Rectal smooth muscle tissue (tissue), 1 donor: ENCODE data around the gene DPF1.

Experiments used
- H3K27ac ChIP-seq: one replicate; pipeline ENCODE4 v1.7.0; 2013; ENCODE audit warnings: low read depth, low read length, inconsistent platforms
- H3K27me3 ChIP-seq: one replicate; pipeline ENCODE4 v1.7.0; 2013; ENCODE audit warnings: low read length; ENCODE audit not compliant: control insufficient read depth, insufficient read depth
- H3K36me3 ChIP-seq: one replicate; pipeline ENCODE4 v1.7.0; 2013; ENCODE audit warnings: low read length; ENCODE audit not compliant: control insufficient read depth, insufficient read depth
- H3K4me1 ChIP-seq: one replicate; pipeline ENCODE4 v1.7.0; 2013; ENCODE audit warnings: low read length; ENCODE audit not compliant: control insufficient read depth, insufficient read depth
- H3K4me3 ChIP-seq: one replicate; pipeline ENCODE4 v1.7.0; 2013; ENCODE audit warnings: low read length
- H3K9ac ChIP-seq: one replicate; pipeline ENCODE4 v1.7.0; 2013; ENCODE audit warnings: low read length

Gene DPF1

DNA sequence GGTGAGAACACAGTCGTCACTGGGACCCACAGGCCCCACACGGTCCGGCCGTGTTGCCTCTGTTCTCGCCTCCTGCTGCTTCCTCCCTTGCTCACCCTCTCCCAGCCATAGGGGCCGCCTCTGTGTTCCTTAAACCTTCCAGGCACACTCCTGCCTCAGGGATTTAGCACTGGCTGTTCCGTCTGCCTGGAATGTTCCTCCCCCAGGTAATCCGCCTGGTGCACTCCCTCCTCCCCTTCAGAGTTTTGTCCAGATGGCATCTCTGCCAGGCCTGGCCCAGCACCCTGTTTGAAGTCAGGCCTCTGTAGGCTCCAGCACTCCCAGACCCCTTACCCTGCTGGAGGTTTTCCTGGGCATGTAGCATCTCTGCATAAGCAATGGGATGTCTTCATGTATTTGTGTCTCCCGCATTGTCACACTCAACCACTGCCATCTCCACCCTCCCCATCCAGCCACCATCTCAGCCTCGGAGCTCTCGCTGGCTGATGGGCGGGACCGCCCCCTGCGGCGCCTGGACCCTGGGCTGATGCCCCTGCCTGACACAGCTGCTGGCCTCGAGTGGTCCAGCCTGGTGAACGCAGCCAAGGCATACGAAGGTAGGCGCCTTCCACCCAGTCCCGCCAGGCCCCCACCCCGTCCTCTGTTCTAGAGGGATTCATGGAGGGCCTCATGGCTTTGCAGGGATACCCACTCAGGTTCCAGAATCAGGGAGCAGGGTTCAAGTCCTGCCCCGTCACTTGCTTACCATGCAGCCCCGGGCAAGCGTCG is 25.9 kb downstream of the DPF1 start:
- H3K4me3 ChIP-seq: no peak overlapping the region
- peaks cover 5% of the 10 kb centered on the region for H3K36me3 ChIP-seq
- no peaks in the 10 kb centered on the region for H3K27me3 ChIP-seq
- no peak overlapping the region for H3K27ac ChIP-seq
- H3K9ac ChIP-seq: no peak overlapping the region
- H3K4me1 ChIP-seq: no peaks in the 10 kb centered on the region

DNA sequence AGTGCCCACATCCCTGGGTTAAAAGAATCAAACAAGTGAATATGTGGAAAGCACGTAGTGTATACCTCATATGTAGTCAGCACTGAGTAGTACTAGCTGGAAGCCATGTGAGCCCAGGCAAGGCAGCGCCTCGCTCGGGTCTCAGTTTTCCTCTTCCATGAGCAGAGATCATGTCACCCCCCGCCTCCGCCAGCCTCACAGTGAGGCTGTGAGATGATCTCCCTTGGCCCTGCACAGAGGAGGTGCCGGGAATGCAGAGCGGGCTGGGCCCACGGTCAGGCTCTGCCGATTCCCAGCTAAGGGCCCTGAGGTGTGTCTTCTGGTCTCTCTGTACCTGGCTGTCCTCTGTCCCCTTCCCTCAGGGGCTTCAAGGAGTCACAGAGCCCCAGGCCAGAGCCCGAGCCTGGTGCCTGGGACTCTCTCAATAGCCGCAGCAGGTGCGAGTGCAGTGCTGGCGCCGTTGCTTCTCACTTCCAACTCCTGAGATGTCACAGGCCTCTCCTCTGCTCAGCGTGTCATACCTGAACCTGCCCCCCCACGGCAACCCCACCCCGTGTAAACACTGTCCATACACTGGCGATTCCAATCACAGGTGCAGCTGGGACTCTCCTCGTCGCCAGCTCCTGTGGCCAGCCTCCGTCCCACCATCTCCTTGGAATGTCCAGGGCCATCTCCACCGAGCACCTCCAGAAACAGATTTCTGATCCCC is 26.9 kb downstream of the DPF1 start:
- Histone ChIP-seq H3K4me1 (no peaks in the 10 kb centered on the region), H3K9ac (no peak overlapping the region), H3K4me3 (no peak overlapping the region), H3K27me3 (no peaks in the 10 kb centered on the region), H3K27ac (no peak overlapping the region), H3K36me3 (peaks cover 3% of the 10 kb centered on the region)

DNA sequence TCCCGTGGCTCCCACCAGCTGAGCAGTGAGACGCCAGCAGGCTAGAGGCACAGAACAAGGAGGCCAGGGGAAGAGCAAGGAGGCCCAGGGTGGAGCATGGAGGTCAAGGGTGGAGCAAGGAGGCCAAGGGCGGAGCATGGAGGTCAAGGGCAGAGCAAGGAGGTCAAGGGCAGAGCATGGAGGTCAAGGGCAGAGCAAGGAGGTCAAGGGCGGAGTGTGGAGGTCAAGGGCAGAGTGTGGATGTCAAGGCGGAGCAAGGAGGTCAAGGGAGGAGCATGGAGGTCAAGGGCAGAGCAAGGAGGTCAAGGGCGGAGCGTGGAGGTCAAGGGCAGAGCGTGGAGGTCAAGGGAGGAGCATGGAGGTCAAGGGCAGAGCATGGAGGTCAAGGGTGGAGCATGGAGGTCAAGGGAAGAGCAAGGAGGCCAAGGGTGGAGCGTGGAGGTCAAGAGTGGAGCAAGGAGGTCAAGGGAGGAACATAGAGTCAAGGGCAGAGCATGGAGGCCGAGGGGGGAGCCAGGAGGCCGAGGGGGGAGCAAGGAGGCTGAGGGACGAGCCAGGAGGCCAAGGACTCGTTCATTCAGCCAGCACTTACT is 27.7 kb downstream of the DPF1 start:
- no peaks in the 10 kb centered on the region for H3K27me3 ChIP-seq
- H3K27ac ChIP-seq: no peak overlapping the region
- no peak overlapping the region for H3K9ac ChIP-seq
- H3K4me1 ChIP-seq: no peaks in the 10 kb centered on the region
- no peak overlapping the region for H3K4me3 ChIP-seq
- H3K36me3 ChIP-seq: peaks cover 3% of the 10 kb centered on the region

DNA sequence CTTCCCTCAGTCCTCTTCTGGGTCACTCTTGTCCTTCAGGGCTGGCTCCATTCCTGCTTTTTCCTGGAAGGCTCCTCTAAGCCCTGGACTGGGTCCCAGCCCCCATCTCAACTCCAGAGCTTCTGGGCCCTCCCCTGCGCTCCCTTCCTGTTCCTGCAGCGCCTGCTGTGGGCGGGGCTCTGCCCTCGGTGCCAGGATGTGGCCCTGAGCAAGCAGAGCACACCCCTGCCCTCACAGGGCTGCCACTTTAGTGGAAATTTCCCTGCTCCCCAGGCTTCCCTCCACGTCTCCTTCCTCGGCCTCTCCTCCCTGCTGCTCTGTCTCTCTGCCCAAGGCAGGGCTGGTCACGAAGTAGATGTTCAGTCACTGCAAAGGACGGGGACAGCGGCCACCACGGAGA is 28.8 kb downstream of the DPF1 start:
- Histone ChIP-seq H3K9ac (no peak overlapping the region), H3K27ac (no peak overlapping the region), H3K4me3 (no peak overlapping the region), H3K27me3 (no peaks in the 10 kb centered on the region), H3K36me3 (peaks cover 3% of the 10 kb centered on the region), H3K4me1 (no peaks in the 10 kb centered on the region)

DNA sequence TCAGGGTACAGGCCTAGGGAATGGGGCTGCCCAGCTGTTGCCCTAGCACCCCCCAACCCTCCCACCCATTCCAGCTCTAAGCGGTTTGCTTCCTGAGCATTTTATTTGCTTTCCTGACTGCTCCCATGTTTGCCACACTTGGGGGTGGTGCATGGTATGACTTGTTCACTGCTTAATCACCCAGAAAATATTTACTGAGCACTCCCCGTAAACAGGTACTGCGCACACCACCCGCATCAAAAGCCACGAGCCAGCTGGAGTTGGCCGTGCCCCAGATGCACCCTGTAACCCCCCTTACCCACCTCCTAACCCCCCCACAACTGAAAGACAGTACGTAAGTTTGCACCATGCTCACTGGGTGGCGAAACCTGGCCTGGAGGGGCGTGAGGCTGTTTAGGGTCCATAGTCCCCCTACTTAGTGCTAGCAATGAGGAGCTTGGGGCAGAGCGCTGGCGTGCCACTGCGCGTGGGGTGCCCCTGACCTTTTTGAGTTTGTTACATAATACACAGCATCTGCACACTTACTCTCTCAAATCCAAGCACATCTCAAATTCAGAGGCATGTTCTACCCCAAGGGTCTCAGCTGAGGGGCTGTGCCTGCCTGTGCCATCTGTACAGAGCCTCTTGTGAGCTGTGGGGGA is 29.8 kb downstream of the DPF1 start:
- Histone ChIP-seq H3K4me1 (no peaks in the 10 kb centered on the region), H3K27me3 (no peaks in the 10 kb centered on the region), H3K9ac (no peak overlapping the region), H3K4me3 (no peak overlapping the region), H3K27ac (no peak overlapping the region), H3K36me3 (peaks cover 6% of the 10 kb centered on the region)

DNA sequence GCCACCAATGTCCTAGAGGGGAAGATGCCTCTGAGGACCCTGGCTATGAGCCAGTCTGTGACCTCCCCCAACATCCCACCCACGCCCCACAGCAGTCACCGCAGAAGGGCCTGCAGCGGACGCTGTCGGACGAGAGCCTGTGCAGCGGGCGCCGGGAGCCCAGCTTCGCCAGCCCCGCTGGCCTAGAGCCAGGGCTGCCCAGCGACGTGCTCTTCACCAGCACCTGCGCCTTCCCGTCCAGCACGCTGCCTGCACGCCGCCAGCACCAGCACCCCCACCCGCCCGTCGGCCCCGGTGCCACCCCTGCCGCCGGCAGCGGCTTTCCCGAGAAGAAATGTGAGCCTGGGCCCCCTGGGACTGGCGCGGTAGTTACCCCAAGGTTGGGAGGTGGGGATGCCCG is 30.6 kb downstream of the DPF1 start:
- Histone ChIP-seq H3K27me3 (no peaks in the 10 kb centered on the region), H3K4me1 (no peaks in the 10 kb centered on the region), H3K4me3 (no peak overlapping the region), H3K9ac (no peak overlapping the region), H3K27ac (no peak overlapping the region), H3K36me3 (peaks cover 6% of the 10 kb centered on the region)

DNA sequence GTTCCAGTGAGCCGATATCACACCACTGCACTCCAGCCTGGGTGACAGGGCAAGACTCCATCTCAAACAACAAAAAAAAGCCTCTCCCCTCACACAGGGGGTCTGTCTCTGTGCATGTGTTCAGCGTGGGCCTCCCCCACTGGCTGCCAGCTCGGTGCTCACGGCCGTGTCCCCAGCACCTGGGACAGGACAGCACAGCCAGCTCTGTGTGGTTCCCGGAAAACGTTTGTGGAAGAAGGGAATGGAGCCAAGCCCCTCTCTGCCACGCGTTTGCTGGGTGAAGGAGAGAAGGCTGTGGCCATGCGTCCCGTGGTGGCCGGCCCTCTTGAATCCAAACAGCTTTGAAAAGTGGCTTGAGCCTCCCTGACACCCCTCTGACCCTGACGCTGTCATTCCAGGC is 32.3 kb downstream of the DPF1 start:
- Histone ChIP-seq H3K9ac (no peak overlapping the region), H3K27ac (no peak overlapping the region), H3K27me3 (no peaks in the 10 kb centered on the region), H3K4me1 (no peaks in the 10 kb centered on the region), H3K36me3 (peaks cover 6% of the 10 kb centered on the region), H3K4me3 (no peak overlapping the region)

DNA sequence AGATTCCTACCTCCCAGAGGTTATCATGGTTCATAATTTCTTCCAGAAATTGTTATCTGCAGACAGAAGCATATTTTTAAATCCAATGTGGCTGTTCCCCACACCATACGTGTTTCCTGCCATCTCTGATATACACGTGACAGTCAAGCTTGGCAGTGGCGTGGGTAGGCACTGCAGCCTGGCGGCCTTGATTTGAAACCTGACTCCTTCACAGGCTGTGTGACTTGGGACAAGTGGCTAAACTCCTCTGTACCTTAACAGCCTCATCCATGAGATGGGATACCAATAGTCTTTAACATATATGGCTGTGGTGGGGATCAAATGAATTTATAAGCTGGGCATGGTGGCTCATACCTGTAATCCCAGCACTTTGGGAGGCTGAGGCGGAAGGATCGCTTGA is 33.2 kb downstream of the DPF1 start:
- Histone ChIP-seq H3K27ac (no peak overlapping the region), H3K4me1 (no peaks in the 10 kb centered on the region), H3K4me3 (no peak overlapping the region), H3K9ac (no peak overlapping the region), H3K36me3 (peaks cover 6% of the 10 kb centered on the region), H3K27me3 (no peaks in the 10 kb centered on the region)

DNA sequence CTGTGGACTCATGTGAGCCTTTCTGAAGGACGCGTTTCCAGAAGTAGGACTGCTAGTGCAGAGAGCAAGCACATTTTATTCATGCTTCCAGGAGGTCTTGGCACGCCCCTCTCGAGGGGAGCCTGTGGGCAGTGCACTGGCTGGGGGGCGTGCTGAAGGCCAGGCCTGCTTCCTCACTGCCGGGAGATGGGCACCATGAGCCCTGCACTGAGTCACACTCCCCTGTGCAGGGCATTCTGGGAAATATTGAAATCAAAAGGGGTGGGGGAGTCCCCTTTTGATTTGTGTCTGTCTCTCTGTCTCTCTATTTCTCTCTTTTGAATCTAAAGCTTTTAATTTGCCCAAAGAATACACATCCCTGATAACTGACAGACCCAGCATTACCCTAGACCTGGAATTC is 34.0 kb downstream of the DPF1 start:
- H3K9ac ChIP-seq: no peak overlapping the region

DNA sequence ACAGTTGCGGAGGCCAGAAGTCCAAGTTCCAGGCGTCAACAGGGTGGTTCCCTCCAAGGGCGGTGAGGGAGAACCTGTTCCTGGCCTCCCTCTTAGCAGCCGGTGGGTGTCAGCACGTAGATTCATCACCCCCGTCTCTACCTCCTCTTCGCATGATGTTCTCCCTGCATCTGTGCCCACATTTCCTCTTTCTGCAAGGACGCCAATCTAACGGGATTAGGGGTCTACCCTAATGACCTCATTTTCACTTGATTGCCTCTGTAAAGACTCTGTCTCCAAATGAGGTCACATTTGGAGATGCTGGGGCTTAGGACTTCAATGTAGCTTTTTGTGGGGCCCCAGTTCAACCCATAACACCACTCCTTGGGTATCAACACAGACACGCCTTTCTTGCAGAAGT is 38.5 kb downstream of the DPF1 start:
- Histone ChIP-seq H3K27me3 (no peaks in the 10 kb centered on the region), H3K4me3 (no peak overlapping the region), H3K36me3 (peaks cover 9% of the 10 kb centered on the region), H3K9ac (no peak overlapping the region), H3K4me1 (no peaks in the 10 kb centered on the region), H3K27ac (no peak overlapping the region)

More for the DNA sequence above, 34.0 kb downstream of the DPF1 start:
- Histone ChIP-seq H3K27me3 (no peaks in the 10 kb centered on the region), H3K4me1 (no peaks in the 10 kb centered on the region), H3K4me3 (no peak overlapping the region), H3K27ac (no peak overlapping the region), H3K36me3 (peaks cover 6% of the 10 kb centered on the region)

DNA sequence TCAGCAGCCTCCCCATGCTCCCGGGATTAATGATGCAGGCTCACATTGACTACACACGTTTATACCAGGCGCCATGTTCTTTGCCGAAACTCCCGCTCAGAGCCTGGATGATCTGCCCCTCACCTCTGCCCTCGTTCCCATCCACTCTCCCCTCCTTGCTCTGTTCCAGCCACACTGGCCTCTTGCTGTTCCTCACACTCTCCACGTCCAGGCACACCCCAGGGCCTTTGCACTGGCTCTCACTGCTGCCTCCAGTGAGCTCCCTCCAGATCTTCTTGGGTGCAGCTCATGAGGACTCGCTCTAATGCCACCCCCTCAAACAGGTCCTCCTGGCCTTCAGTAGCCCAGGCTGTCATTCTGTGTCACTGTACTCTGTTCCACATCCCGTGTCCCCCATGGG is 39.2 kb downstream of the DPF1 start:
- Histone ChIP-seq H3K4me1 (no peaks in the 10 kb centered on the region), H3K9ac (no peak overlapping the region), H3K27me3 (no peaks in the 10 kb centered on the region), H3K27ac (no peak overlapping the region), H3K4me3 (no peak overlapping the region), H3K36me3 (peaks cover 7% of the 10 kb centered on the region)

DNA sequence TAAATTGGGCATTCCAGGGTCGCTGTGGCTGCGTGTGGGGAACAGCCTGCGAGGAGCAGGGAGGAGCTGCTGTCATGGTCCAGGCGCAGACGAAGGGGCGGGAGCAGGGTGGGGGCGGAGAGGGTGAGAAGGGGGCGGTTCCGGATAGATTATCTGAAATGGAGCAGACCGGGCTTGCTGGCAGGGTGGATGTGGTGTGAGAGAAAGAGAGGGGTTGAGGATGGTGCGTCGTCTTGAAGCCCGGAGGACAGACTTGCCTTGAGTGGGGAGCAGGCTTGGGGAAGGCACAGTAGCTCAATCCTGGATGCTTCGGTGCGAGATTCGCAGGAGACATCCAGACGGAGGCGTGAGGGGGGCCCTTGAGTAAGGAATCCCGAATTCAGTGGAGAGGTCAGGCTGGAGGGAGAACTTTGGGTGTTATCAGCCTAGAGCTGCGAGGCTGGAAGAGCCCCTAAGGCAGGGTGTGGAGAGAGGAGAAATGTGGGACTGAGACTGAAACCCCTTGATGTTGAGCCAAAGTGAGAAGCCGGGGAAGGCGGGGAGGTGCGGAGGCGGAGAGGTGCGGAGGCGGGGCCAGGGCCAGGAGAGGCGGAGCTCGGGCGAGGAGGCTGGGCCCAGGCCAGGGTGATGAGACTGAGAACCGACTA is 40.6 kb downstream of the DPF1 start:
- Histone ChIP-seq H3K4me1 (no peaks in the 10 kb centered on the region), H3K9ac (no peak overlapping the region), H3K27ac (no peak overlapping the region), H3K36me3 (peaks cover 6% of the 10 kb centered on the region), H3K4me3 (peak overlapping the region; percentile 41), H3K27me3 (no peaks in the 10 kb centered on the region)
